ENCODE measurements around the gene SLC4A2.
"Not testable (repeated sequence)": the region's sequence is repeated elsewhere in the genome, so short reads cannot be mapped to it uniquely, and the experiment has no call there.

GRCh38 chr7:151011616-151012015 lies 47.8 kb upstream of the SLC4A2 start:
- TF ChIP-seq POLR2A, CTCF (IDR thresholded peaks at IDR 0.05): not testable (repeated sequence)
